Caco-2 (cell line): ENCODE data around the gene KIF18A. TPM values are rescaled to one million over a fixed set of nuclear protein-coding genes. Genes with fewer than 3 reads are reported as not detected.

Experiments used
- BruUV-seq: library from RNA; stranded (reverse); fragments of 400-500 nt; replicated peaks from 2 replicates; lab custom pipeline; 2021; lab: Mats Ljungman, UMichigan
- CTCF ChIA-PET: fragments of 300-600 bp; sonication (Branson Sonifier 250); formaldehyde crosslinking; loops from one replicate; lab custom pipeline; 2022; ENCODE audit warnings: antibody characterized with exemption; lab: Charles Lee
- POLR2A ChIA-PET: fragments of 300-600 bp; sonication (Branson Sonifier 250); formaldehyde crosslinking; loops from one replicate; lab custom pipeline; 2022; ENCODE audit warnings: antibody characterized with exemption; lab: Charles Lee
- DNase-seq, 2 experiments: peaks; one replicate each; pipeline versions ENCODE4 v3.0.0 to v3.0.0-alpha.2; 2020 to 2022
- H3K27me3 ChIP-seq: replicated peaks from 2 replicates; pipeline ENCODE4 v1.6.0; 2011; ENCODE audit warnings: low read length; ENCODE audit not compliant: control insufficient read depth, insufficient read depth
- H3K36me3 ChIP-seq: 2 replicates; pipeline ENCODE4 v1.5.1; 2011; ENCODE audit warnings: low read length; ENCODE audit not compliant: control insufficient read depth, insufficient read depth
- H3K4me1 ChIP-seq: fragments of 250-450 bp; sonication (Bioruptor Pico); 2 replicates; pipeline ENCODE4 v1.5.1; 2020; ENCODE audit warnings: mild to moderate bottlenecking
- H3K4me3 ChIP-seq: 2 replicates; pipeline ENCODE4 v1.5.1; 2011; ENCODE audit warnings: low read depth, mild to moderate bottlenecking, control low read depth, low read length
- H3K9me3 ChIP-seq: fragments of 250-450 bp; sonication (Bioruptor Pico); 2 replicates; pipeline ENCODE4 v1.5.1; 2020; ENCODE audit warnings: mild to moderate bottlenecking, moderate library complexity
- H3K27ac Mint-ChIP-seq: one replicate; pipeline ENCODE4 v1.8.0; 2022; ENCODE audit warnings: mixed read lengths; ENCODE audit not compliant: unreplicated experiment
- H3K27me3 Mint-ChIP-seq: one replicate; pipeline ENCODE4 v1.8.0; 2022; ENCODE audit warnings: mixed read lengths; ENCODE audit not compliant: insufficient read depth, unreplicated experiment
- H3K36me3 Mint-ChIP-seq: one replicate; pipeline ENCODE4 v1.8.0; 2022; ENCODE audit warnings: mild to moderate bottlenecking, mixed read lengths; ENCODE audit not compliant: insufficient read depth, unreplicated experiment
- H3K4me1 Mint-ChIP-seq: one replicate; pipeline ENCODE4 v1.8.0; 2022; ENCODE audit warnings: low read depth, mixed read lengths; ENCODE audit not compliant: unreplicated experiment
- H3K4me3 Mint-ChIP-seq: one replicate; pipeline ENCODE4 v1.8.0; 2022; ENCODE audit warnings: mild to moderate bottlenecking, moderate library complexity, mixed read lengths; ENCODE audit not compliant: unreplicated experiment
- H3K9me3 Mint-ChIP-seq: one replicate; pipeline ENCODE4 v1.8.0; 2022; ENCODE audit warnings: mixed read lengths; ENCODE audit not compliant: unreplicated experiment
- intact Hi-C: fragments of 100-400 bp; cut with micrococcal nuclease; formaldehyde crosslinking; loops from one replicate; pipeline ENCODE4 v1.10.0; 2022; ENCODE audit not compliant: unreplicated experiment
- total RNA-seq: library from RNA; stranded (reverse); gene quantifications from 2 replicates; pipeline ENCODE4 v1.2.3, GENCODE V29; 2022
- TF ChIP-seq, protein P1 (sequence below), 2 experiments: fragments of 200-600 bp in 1 of 2; IDR thresholded peaks; 1 replicate in 1 of 2; 2 replicates in 1 of 2; pipeline versions ENCODE4 v1.5.1 to v1.8.0; 2011 to 2022; ENCODE audit warnings: antibody characterized with exemption in 1 of 2, control low read depth in 1 of 2, inconsistent platforms in 1 of 2, low read depth in 1 of 2, low read length in 1 of 2, mild to moderate bottlenecking in 1 of 2, moderate library complexity in 1 of 2; ENCODE audit not compliant: insufficient read depth in 1 of 2, severe bottlenecking in 1 of 2, unreplicated experiment in 1 of 2

Gene KIF18A
- total RNA-seq, 1 experiment from 2014 or later, result 22.3 TPM

DNA sequence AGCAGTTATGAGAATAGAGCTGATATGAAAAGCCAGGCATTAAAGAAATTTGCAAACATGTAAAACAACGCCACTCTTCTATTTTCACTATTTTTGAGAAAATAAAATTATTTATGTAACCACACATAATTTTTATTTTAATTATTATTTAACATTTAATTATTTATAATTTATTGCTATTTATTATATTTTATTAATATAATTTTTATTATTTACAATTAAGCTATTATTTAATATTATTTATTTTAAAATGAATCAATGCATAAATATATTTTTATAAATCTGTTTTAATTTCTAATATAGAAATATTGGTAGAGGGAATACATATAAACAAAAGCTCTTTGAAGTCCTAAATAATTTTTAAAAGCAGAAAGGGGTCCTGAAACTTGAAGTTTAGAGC is 36.7 kb downstream of the KIF18A start:
- no peak overlapping the region for H3K4me3 Mint-ChIP-seq
- ChIA-PET POLR2A (no interaction called here), CTCF (no interaction called here)
- no peaks in the 10 kb centered on the region for H3K27me3 Mint-ChIP-seq
- intact Hi-C loops, result no loop called here
- H3K27ac Mint-ChIP-seq, result no peak overlapping the region
- no TSS peak for BruUV-seq
- Histone ChIP-seq H3K9me3 (no peaks in the 10 kb centered on the region), H3K4me1 (no peaks in the 10 kb centered on the region), H3K4me3 (no peak overlapping the region), H3K27me3 (no peaks in the 10 kb centered on the region), H3K36me3 (no peaks in the 10 kb centered on the region; the same call in 1 of the 2 replicates)
- TF ChIP-seq, protein P1, sequence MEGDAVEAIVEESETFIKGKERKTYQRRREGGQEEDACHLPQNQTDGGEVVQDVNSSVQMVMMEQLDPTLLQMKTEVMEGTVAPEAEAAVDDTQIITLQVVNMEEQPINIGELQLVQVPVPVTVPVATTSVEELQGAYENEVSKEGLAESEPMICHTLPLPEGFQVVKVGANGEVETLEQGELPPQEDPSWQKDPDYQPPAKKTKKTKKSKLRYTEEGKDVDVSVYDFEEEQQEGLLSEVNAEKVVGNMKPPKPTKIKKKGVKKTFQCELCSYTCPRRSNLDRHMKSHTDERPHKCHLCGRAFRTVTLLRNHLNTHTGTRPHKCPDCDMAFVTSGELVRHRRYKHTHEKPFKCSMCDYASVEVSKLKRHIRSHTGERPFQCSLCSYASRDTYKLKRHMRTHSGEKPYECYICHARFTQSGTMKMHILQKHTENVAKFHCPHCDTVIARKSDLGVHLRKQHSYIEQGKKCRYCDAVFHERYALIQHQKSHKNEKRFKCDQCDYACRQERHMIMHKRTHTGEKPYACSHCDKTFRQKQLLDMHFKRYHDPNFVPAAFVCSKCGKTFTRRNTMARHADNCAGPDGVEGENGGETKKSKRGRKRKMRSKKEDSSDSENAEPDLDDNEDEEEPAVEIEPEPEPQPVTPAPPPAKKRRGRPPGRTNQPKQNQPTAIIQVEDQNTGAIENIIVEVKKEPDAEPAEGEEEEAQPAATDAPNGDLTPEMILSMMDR (IDR thresholded peaks at IDR 0.05; ENCODE audit: insufficient read depth in 1 of 2, low read depth in 1 of 2, low read length in 1 of 2, severe bottlenecking in 1 of 2, unreplicated experiment in 1 of 2), result no peak
- no peak for DNase-seq
- peaks cover 18% of the 10 kb centered on the region for H3K36me3 Mint-ChIP-seq
- H3K9me3 Mint-ChIP-seq, result no peaks in the 10 kb centered on the region
- H3K4me1 Mint-ChIP-seq, result no peaks in the 10 kb centered on the region

DNA sequence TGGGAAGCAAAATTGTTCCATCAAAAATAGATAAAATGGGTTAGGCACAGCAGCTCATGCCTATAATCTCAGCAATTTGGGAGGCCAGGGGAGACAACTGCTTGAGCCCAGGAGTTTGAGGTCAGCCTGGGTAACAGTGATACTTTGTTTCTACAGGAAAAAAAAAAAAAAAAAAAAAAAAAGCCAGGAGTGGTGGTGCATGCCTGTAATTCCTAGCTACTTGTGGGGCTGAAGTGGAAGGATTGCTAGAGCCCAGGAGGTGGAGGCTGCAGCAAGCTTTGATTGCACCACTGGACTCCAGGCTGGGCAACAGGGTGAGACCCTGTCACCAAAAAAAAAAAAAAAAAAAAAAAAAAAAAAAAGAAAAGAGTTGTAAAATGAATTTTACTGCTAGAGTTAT is 49.6 kb downstream of the KIF18A start:
- no peaks in the 10 kb centered on the region for H3K4me1 Mint-ChIP-seq
- POLR2A ChIA-PET, result interaction anchor here (0.6 to 0.7 kb wide), 2 partner anchors 131 to 358 kb away, joined by 5 to 8 read pairs; partner anchors contain the start of gene BDNF
- H3K4me3 Mint-ChIP-seq, result no peak overlapping the region
- no peak overlapping the region for H3K27ac Mint-ChIP-seq
- CTCF ChIA-PET, result interaction anchor here (0.6 to 0.7 kb wide), 3 partner anchors 13 to 501 kb away, joined by 4 to 12 read pairs (median 5); no protein-coding TSS in a partner anchor
- Histone ChIP-seq H3K4me3 (no peak overlapping the region), H3K36me3 (no peaks in the 10 kb centered on the region), H3K9me3 (no peaks in the 10 kb centered on the region), H3K27me3 (no peaks in the 10 kb centered on the region), H3K4me1 (no peaks in the 10 kb centered on the region)
- H3K36me3 Mint-ChIP-seq, result peaks cover 5% of the 10 kb centered on the region
- H3K27me3 Mint-ChIP-seq, result no peaks in the 10 kb centered on the region
- BruUV-seq, result no TSS peak
- peak in 1 of 2 experiments; percentile 26 for DNase-seq
- TF ChIP-seq, protein P1 (IDR thresholded peaks at IDR 0.05; ENCODE audit: insufficient read depth in 1 of 2, low read depth in 1 of 2, low read length in 1 of 2, severe bottlenecking in 1 of 2, unreplicated experiment in 1 of 2), result no peak
- H3K9me3 Mint-ChIP-seq, result no peaks in the 10 kb centered on the region
- intact Hi-C loops, result no loop called here

DNA sequence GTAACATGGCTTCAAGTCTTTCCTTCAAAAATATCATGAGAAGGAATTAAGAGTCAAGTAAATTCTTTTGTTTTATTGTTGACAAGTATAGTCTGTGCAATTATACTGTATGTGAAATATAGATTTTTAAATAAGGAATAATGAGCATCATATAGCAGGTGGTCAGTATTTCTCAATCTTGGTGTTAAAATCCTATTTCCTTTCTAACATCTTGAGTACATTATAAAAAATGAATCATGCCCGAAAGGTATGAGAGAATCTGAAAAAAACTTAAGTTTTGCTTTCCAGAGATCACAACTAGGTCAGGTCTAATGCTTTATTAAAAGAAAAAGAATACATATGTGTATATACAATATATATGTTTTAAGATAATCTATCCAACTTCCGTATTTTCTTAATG is 53.1 kb downstream of the KIF18A start:
- peaks cover 3% of the 10 kb centered on the region; the same call in 1 of the 2 replicates for H3K4me1 ChIP-seq
- H3K27me3 ChIP-seq, result no peaks in the 10 kb centered on the region
- H3K36me3 ChIP-seq, result no peaks in the 10 kb centered on the region; the same call in 1 of the 2 replicates
- BruUV-seq, result no TSS peak
- Mint-ChIP-seq H3K4me3 (no peak overlapping the region), H3K27me3 (no peaks in the 10 kb centered on the region), H3K27ac (no peak overlapping the region), H3K4me1 (no peaks in the 10 kb centered on the region), H3K36me3 (peaks cover 5% of the 10 kb centered on the region), H3K9me3 (no peaks in the 10 kb centered on the region)
- TF ChIP-seq, protein P1 (IDR thresholded peaks at IDR 0.05; ENCODE audit: insufficient read depth in 1 of 2, low read depth in 1 of 2, low read length in 1 of 2, severe bottlenecking in 1 of 2, unreplicated experiment in 1 of 2), result no peak
- no peak overlapping the region for H3K4me3 ChIP-seq
- no peaks in the 10 kb centered on the region for H3K9me3 ChIP-seq
- ChIA-PET CTCF (no interaction called here), POLR2A (no interaction called here)
- no peak for DNase-seq
- intact Hi-C loops, result no loop called here
